Measurements from ENCODE around the gene WNT3A.

The WNT3A gene

DNA sequence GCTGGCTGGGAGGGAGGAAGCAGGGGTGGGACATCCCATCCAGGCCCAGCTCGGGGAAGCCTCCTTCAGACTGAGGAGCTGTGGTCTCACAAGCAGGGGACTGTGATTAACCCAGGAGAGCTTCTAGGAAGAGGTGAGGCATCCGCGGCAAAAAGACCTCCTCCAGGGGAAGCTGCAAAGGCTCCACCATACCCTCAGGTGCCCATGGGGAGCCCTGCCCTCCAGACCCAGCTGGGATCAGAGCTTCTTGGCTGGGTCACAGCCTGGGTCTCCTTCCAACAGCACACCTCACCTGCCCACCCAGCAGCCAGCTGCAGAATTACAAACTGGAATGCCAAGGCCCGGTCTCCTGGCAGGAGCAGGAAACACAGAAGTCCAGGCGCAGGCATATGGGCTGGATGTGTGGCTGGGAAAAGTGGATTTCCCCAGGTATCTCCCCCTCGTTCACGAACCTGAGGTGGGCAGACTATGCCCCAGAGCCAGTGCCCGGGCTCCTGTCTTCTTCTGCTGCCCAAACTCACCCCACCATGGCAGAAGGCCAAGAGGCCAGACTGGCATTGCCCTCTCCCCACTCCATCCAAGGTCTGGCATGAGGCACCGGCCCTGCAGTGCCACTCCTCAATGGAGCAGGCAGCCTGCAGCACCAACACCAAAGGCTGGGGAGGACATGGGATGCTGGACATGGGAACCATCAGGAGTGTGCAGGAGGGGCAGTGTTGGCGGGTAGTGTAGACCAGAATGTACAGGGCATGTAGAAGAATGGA is 60.3 kb downstream of the WNT3A start:
- no peak for DNase-seq (ENCODE audit: low read depth, low spot score)
- TF ChIP-seq POLR2AphosphoS5 (IDR thresholded peaks at IDR 0.05; ENCODE audit: borderline replicate concordance, low read depth, low read length), result no peak
- TF ChIP-seq FOXP2 (optimal IDR thresholded peaks at IDR 0.05; ENCODE audit: control extremely low read depth, extremely low read length, insufficient read depth), result no peak
- no peak for TF ChIP-seq EZH2 (IDR thresholded peaks at IDR 0.05)
- Histone ChIP-seq H3K4me3 (no peak overlapping the region), H3K36me3 (ENCODE audit: insufficient read depth, low read length) (no peaks in the 10 kb centered on the region), H3K27ac (no peak overlapping the region), H3K9ac (ENCODE audit: insufficient read length) (no peak overlapping the region), H3K9me3 (ENCODE audit: low read depth, low read length) (no peaks in the 10 kb centered on the region)

DNA sequence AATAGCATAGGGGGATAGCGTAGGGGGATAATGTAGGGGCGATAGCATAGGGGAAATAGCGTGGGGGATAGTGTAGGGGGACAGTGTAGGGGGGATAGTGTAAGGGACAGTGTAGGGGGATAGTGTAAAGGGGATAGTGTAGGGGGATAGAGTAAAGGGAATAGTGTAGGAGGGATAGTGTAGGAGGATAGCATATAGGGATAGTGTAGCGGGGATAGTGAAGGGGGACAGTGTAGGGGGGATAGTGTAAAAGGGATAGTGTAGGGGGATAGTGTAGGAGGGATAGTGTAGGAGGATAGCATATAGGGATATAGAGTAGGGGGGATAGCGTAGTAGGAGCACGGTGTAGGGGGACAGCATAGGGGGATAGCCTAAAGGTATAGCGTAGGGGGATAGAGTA is 61.6 kb downstream of the WNT3A start:
- TF ChIP-seq FOXP2 (optimal IDR thresholded peaks at IDR 0.05; ENCODE audit: control extremely low read depth, extremely low read length, insufficient read depth), result no peak
- no peak for TF ChIP-seq EZH2 (IDR thresholded peaks at IDR 0.05)
- TF ChIP-seq POLR2AphosphoS5 (IDR thresholded peaks at IDR 0.05; ENCODE audit: borderline replicate concordance, low read depth, low read length), result no peak
- Histone ChIP-seq H3K27ac (no peak overlapping the region), H3K9ac (ENCODE audit: insufficient read length) (no peak overlapping the region), H3K9me3 (ENCODE audit: low read depth, low read length) (no peaks in the 10 kb centered on the region), H3K4me3 (no peak overlapping the region), H3K36me3 (ENCODE audit: insufficient read depth, low read length) (no peaks in the 10 kb centered on the region)
- DNase-seq (ENCODE audit: low read depth, low spot score), result no peak

- H3K4me3 ChIP-seq, result no peak overlapping the region
- TF ChIP-seq EZH2 (IDR thresholded peaks at IDR 0.05), result no peak
- TF ChIP-seq FOXP2 (optimal IDR thresholded peaks at IDR 0.05; ENCODE audit: control extremely low read depth, extremely low read length, insufficient read depth), result no peak
- TF ChIP-seq POLR2AphosphoS5 (IDR thresholded peaks at IDR 0.05; ENCODE audit: borderline replicate concordance, low read depth, low read length), result no peak
- DNase-seq (ENCODE audit: low read depth, low spot score), result no peak
- no peak overlapping the region for H3K27ac ChIP-seq
- no peaks in the 10 kb centered on the region for H3K36me3 ChIP-seq (ENCODE audit: insufficient read depth, low read length)
- no peaks in the 10 kb centered on the region for H3K9me3 ChIP-seq (ENCODE audit: low read depth, low read length)
- no peak overlapping the region for H3K9ac ChIP-seq (ENCODE audit: insufficient read length)
Measured at GRCh38 chr1:228070173-228070572, 63.4 kb downstream of the WNT3A start.

DNA sequence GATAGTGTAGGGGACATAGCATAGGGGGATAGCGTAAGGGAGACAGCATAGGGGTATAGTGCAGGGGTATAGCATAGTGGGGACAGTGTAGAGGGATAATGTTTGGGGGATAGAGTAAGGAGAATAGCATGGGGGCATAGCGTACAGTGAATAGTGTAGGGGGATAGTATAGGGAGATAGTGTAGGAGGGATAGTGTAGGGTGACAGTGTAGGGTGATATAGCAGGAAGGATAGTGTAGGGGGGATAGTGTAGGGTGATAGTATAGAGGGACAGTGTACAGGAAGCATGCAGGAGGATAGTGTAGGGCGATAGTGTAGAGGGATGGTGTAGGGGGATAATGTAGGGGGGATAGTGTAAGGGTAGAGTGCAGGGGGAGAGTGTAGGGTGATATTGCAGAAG is 64.1 kb downstream of the WNT3A start:
- TF ChIP-seq POLR2AphosphoS5 (IDR thresholded peaks at IDR 0.05; ENCODE audit: borderline replicate concordance, low read depth, low read length), result no peak
- no peak for TF ChIP-seq FOXP2 (optimal IDR thresholded peaks at IDR 0.05; ENCODE audit: control extremely low read depth, extremely low read length, insufficient read depth)
- no peak for TF ChIP-seq EZH2 (IDR thresholded peaks at IDR 0.05)
- Histone ChIP-seq H3K9me3 (ENCODE audit: low read depth, low read length) (no peaks in the 10 kb centered on the region), H3K36me3 (ENCODE audit: insufficient read depth, low read length) (no peaks in the 10 kb centered on the region), H3K4me3 (no peak overlapping the region), H3K9ac (ENCODE audit: insufficient read length) (no peak overlapping the region), H3K27ac (no peak overlapping the region)
- no peak for DNase-seq (ENCODE audit: low read depth, low spot score)

- Histone ChIP-seq H3K27ac (no peak overlapping the region), H3K36me3 (ENCODE audit: insufficient read depth, low read length) (no peaks in the 10 kb centered on the region), H3K9me3 (ENCODE audit: low read depth, low read length) (no peaks in the 10 kb centered on the region), H3K9ac (ENCODE audit: insufficient read length) (no peak overlapping the region), H3K4me3 (no peak overlapping the region)
- no peak for DNase-seq (ENCODE audit: low read depth, low spot score)
- no peak for TF ChIP-seq EZH2 (IDR thresholded peaks at IDR 0.05)
- TF ChIP-seq FOXP2 (optimal IDR thresholded peaks at IDR 0.05; ENCODE audit: control extremely low read depth, extremely low read length, insufficient read depth), result no peak
- no peak for TF ChIP-seq POLR2AphosphoS5 (IDR thresholded peaks at IDR 0.05; ENCODE audit: borderline replicate concordance, low read depth, low read length)
Measured at GRCh38 chr1:228071839-228072657, 65.2 kb downstream of the WNT3A start.

DNA sequence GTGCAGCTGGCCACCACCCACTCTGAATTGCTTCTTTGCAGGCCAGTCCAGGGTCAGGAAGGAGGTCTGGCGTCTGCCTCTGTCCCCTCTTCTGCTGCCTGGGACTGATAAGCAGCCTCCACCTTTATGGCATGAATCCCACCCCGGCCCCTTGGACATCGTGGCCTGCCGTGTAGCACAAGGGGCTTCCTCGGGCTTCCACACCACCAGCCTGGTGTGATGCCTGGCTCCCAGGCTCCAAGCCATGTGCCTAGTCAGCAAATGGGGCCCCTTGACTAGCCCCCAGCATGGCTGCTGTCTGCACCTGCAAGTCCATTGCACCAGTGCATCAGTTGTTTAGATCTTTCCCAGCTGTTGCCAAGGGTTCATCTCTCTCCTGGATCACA is 65.9 kb downstream of the WNT3A start:
- Histone ChIP-seq H3K9ac (ENCODE audit: insufficient read length) (no peak overlapping the region), H3K4me3 (no peak overlapping the region), H3K27ac (no peak overlapping the region), H3K9me3 (ENCODE audit: low read depth, low read length) (no peaks in the 10 kb centered on the region), H3K36me3 (ENCODE audit: insufficient read depth, low read length) (no peaks in the 10 kb centered on the region)
- TF ChIP-seq POLR2AphosphoS5 (IDR thresholded peaks at IDR 0.05; ENCODE audit: borderline replicate concordance, low read depth, low read length), result no peak
- TF ChIP-seq FOXP2 (optimal IDR thresholded peaks at IDR 0.05; ENCODE audit: control extremely low read depth, extremely low read length, insufficient read depth), result no peak
- no peak for TF ChIP-seq EZH2 (IDR thresholded peaks at IDR 0.05)
- no peak for DNase-seq (ENCODE audit: low read depth, low spot score)

DNA sequence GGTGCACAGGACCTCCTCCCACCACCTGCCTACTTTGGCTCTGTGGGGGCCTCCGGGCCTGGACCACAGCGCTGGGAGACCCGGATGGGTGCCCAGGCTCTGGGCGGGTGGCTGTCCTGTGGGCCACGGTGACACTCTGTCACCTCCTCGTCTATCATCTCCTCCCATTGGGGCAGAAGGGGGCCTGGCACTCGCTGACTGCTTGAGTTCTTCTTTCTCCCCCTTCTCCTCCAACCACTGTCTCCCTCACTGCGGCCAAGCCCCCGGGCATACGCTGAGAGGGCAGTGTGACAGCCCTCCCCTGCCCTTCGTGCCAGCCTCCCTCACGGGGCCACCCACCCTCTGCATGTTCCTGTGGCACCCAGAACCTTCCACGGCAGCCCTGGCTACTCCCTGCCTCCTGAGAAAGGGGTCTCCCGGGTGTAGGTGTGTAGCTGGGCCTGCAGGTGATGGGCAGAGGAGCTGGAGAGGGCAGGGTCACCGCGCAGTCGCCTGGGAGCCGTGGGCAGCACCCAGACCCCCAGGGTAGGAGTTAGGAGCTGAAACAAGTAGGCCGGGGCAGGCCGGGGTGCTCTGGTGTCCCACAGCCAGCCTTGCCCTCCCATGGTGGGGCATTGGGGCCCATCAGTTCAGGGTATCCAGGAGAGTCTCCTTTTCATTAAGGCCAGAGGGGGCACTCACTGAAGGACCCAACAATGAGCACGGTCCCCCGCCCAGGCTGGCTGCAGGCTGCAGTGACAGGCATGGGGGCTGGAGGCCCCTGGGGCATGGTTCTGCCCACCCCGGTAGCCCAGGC is 66.5 kb downstream of the WNT3A start:
- no peak for DNase-seq (ENCODE audit: low read depth, low spot score)
- Histone ChIP-seq H3K4me3 (no peak overlapping the region), H3K36me3 (ENCODE audit: insufficient read depth, low read length) (no peaks in the 10 kb centered on the region), H3K9me3 (ENCODE audit: low read depth, low read length) (no peaks in the 10 kb centered on the region), H3K9ac (ENCODE audit: insufficient read length) (no peak overlapping the region), H3K27ac (no peak overlapping the region)
- TF ChIP-seq FOXP2 (optimal IDR thresholded peaks at IDR 0.05; ENCODE audit: control extremely low read depth, extremely low read length, insufficient read depth) (no peak), POLR2AphosphoS5 (IDR thresholded peaks at IDR 0.05; ENCODE audit: borderline replicate concordance, low read depth, low read length) (no peak), EZH2 (IDR thresholded peaks at IDR 0.05) (no peak)
